GM21737 (cell line): ENCODE results near the gene POLE3.
"Not testable (repeated sequence)": the region's sequence is repeated elsewhere in the genome, so short reads cannot be mapped to it uniquely, and the experiment has no call there.

Experiments used
- ATAC-seq: cut with Tn5 transposase; IDR thresholded peaks from one replicate; pipeline ENCODE4 v1.9.1; 2021; ENCODE audit warnings: mild to moderate bottlenecking, moderate library complexity; ENCODE audit not compliant: unreplicated experiment

POLE3 gene

GRCh38 chr9:113406353-113406752 is 4.1 kb downstream of the POLE3 start:
- ATAC-seq, result not testable (repeated sequence)

GRCh38 chr9:113403646-113404045 is 6.8 kb downstream of the POLE3 start:
- no peak for ATAC-seq

- ATAC-seq, result peak; percentile 99
Measured at GRCh38 chr9:113401027-113401792, 9.3 kb downstream of the POLE3 start, which contains the start of gene ALAD. TSS of gene ALAD (minus strand) at chr9:113401284. CDS start at chr9:113393559, 7,725 bp downstream.

GRCh38 chr9:113399646-113400200 is 10.8 kb downstream of the POLE3 start:
- ATAC-seq, result no peak

- no peak for ATAC-seq
Measured at GRCh38 chr9:113398796-113399195, 11.7 kb downstream of the POLE3 start.

- ATAC-seq, result no peak
Measured at GRCh38 chr9:113397203-113397631, 13.3 kb downstream of the POLE3 start.

- ATAC-seq, result no peak
Measured at GRCh38 chr9:113395000-113395861, 15.2 kb downstream of the POLE3 start.

- no peak for ATAC-seq
Measured at GRCh38 chr9:113393281-113393680, 17.2 kb downstream of the POLE3 start.

GRCh38 chr9:113391917-113392316 is 18.6 kb downstream of the POLE3 start:
- no peak for ATAC-seq

- no peak for ATAC-seq
Measured at GRCh38 chr9:113390192-113390960, 20.1 kb downstream of the POLE3 start.

GRCh38 chr9:113389451-113389850 is 21.0 kb downstream of the POLE3 start:
- no peak for ATAC-seq

- no peak for ATAC-seq
Measured at GRCh38 chr9:113388833-113389232, 21.6 kb downstream of the POLE3 start.

GRCh38 chr9:113387560-113388230 is 22.8 kb downstream of the POLE3 start:
- ATAC-seq, result no peak

GRCh38 chr9:113386571-113387393 is 23.7 kb downstream of the POLE3 start:
- ATAC-seq, result no peak

- ATAC-seq, result no peak
Measured at GRCh38 chr9:113381909-113382411, 28.5 kb downstream of the POLE3 start.

GRCh38 chr9:113381441-113381840 is 29.0 kb downstream of the POLE3 start:
- not testable (repeated sequence) for ATAC-seq

GRCh38 chr9:113380869-113381378 is 29.6 kb downstream of the POLE3 start:
- peak; percentile 53 for ATAC-seq

GRCh38 chr9:113379829-113380210 is 30.7 kb downstream of the POLE3 start:
- ATAC-seq, result not testable (repeated sequence)
